ENCODE results near the gene PCCA.

Gene PCCA

DNA sequence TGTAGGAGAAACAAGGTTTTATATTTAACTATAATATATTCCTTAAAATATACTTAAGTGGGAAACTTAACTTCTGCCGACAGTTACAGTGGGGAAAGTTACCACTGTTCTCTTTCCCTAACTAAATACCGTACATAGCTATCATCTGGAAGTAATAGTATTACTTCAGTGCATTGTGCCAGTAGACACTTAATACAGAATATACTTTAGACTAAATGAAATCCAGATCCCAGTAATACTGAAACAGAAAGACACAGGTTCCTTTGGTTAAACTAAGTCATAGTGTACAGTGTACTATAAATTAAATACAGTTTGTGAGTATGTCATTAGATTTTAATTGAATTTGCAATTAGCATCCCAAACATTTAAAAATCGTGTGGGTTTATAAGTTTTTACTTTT is 107.5 kb downstream of the PCCA start:
- TF ChIP-seq, protein P1, sequence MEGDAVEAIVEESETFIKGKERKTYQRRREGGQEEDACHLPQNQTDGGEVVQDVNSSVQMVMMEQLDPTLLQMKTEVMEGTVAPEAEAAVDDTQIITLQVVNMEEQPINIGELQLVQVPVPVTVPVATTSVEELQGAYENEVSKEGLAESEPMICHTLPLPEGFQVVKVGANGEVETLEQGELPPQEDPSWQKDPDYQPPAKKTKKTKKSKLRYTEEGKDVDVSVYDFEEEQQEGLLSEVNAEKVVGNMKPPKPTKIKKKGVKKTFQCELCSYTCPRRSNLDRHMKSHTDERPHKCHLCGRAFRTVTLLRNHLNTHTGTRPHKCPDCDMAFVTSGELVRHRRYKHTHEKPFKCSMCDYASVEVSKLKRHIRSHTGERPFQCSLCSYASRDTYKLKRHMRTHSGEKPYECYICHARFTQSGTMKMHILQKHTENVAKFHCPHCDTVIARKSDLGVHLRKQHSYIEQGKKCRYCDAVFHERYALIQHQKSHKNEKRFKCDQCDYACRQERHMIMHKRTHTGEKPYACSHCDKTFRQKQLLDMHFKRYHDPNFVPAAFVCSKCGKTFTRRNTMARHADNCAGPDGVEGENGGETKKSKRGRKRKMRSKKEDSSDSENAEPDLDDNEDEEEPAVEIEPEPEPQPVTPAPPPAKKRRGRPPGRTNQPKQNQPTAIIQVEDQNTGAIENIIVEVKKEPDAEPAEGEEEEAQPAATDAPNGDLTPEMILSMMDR (IDR thresholded peaks at IDR 0.05; ENCODE audit: insufficient read depth, missing control alignments): no peak
- no peak for DNase-seq (ENCODE audit: insufficient read length, low spot score)
- no peak for FAIRE-seq

DNA sequence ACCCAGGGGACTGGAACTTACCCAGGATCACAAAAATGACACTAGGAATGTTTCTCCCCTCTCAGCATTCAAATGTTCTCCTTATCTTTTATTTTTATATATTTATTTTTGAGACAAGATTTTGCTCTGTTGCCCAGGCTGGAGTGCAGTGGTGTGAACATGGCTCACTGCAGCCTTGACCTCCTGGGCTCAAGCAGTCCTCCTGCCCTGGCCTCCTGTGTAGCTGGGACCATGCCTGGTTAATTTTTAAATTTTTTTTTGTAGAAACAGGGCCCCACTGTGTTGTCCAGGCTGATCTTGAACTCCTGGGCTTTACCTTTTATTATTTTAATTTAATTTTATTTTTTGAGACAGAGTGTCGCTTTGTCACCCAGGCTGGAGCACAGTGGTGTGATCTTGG is 108.2 kb downstream of the PCCA start:
- DNase-seq (ENCODE audit: insufficient read length, low spot score): no peak
- TF ChIP-seq, protein P1 (IDR thresholded peaks at IDR 0.05; ENCODE audit: insufficient read depth, missing control alignments): no peak
- no peak for FAIRE-seq

DNA sequence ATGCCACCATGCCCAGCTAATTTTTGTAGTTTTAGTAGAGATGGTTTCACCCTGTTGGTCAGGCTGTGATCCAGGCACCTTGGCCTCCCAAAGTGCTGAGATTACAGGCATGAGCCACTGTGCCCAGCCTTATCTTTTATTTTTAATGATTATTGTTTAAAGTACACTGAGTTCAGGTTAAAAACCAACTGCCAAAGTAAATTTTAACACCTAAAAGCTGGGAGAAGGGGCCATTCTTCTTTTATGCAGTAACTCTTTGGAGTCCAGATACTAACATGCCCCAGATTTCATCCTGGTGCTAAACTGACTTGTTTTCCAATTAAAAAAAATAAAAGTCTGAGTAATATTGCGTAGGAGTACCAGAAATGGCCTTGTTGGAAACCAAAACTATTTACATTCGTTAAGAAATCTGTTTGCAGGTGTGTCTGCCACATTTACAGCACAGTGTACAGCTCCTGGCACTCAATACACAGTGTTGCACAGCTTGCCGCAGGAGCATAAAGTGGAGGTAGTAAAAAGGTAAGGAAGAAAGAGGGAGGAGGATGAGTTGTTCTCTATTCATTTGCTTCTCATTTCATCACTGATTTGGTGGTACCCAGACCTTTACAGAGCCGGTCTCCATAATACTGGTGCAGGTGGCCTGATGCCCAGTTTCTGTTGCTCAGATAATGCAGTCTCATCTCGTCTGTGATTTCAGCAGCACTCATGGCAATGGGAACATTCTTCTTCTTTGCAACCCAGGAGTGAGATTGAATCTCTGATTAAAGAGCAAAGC is 108.9 kb downstream of the PCCA start:
- TF ChIP-seq, protein P1 (IDR thresholded peaks at IDR 0.05; ENCODE audit: insufficient read depth, missing control alignments): no peak
- FAIRE-seq: no peak
- no peak for DNase-seq (ENCODE audit: insufficient read length, low spot score)

DNA sequence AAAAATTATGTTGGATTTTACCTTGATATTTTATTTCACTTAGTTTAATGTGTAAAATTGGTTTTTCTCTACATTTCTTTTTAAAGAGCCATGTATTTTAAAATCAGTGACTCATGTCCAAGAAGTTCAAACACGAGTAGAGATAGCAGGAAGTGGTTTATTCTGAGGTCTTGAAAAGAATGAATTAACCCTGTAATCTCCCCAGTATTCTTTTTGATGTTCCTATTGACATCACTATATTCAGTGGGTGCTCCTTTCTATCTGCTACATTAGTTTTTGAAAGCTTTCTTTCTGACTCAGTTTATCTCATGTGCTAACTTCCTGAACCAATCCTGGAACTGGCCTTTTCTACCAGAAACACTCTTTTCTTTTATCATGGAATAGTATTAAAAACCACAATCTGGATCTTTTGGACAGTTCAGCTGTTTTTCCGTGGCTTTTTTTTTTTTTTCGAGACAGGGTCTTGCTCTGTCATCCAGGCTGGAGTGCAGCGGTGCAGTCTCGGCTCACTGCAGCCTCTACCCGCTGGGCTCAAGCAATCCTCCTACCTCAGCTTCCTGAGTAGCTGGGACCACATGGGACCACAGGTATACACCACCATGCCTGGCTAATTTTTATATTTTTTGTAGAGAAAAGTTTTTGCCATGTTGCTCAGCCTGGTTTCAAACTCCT is 114.9 kb downstream of the PCCA start:
- no peak for FAIRE-seq
- TF ChIP-seq, protein P1 (IDR thresholded peaks at IDR 0.05; ENCODE audit: insufficient read depth, missing control alignments): no peak
- DNase-seq (ENCODE audit: insufficient read length, low spot score): no peak

DNA sequence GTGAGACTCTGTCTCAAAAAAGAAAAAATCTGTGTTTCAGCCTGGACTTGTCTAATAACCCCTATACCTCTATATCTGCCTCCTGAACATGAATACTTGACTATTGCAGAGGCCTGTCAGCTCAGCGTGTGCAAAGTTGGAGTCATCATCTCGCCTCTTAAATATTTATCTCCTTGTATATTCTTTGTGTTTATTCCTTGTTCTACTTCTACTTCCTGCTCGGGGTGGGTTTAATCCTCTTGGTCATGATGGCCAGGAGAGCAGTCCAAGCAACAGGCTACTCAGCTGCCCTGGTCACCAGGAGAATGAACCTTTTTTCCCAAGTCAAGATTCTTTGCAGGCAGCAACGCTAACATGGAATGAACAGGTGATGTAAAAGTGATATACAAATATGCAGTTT is 119.1 kb downstream of the PCCA start:
- TF ChIP-seq, protein P1 (IDR thresholded peaks at IDR 0.05; ENCODE audit: insufficient read depth, missing control alignments): no peak
- DNase-seq (ENCODE audit: insufficient read length, low spot score): no peak
- FAIRE-seq: no peak

DNA sequence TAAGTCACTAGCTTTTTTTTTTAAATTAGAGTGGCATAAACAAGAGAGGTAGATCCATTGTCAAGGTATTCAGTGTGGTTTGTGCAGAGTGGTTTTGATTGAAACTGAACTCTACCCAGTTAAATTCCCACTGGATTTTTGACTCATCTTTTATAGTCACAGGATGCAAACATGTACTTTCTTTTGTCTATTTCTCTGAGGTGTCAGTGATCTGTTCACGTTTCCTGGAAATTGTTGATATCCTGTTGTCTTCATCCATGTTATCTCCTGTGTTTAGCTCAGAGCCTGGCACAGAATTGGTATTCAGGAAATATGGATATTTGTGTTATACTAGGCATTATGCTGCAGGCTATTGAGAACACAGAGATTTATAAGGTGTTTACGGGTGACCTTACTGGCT is 119.7 kb downstream of the PCCA start:
- TF ChIP-seq, protein P1 (IDR thresholded peaks at IDR 0.05; ENCODE audit: insufficient read depth, missing control alignments): no peak
- no peak for DNase-seq (ENCODE audit: insufficient read length, low spot score)
- FAIRE-seq: no peak

All from D721Med (cell line).